ENCODE results near the gene ODF2L.

GRCh38 chr1:86339014-86339812 is 56.9 kb downstream of the ODF2L start:
- TF ChIP-seq CTCF (IDR thresholded peaks at IDR 0.05) (no peak), POLR2A (IDR thresholded peaks at IDR 0.05) (no peak)
